Smooth muscle cell (in vitro differentiated cells): ENCODE measurements around the gene COL4A4. TPM values are rescaled to one million over a fixed set of nuclear protein-coding genes. Genes with fewer than 3 reads are reported as not detected.
"Not testable (repeated sequence)": the region's sequence is repeated elsewhere in the genome, so short reads cannot be mapped to it uniquely, and the experiment has no call there.

Experiments used
- DNase-seq: peaks from one replicate; lab custom pipeline; 2025; ENCODE audit not compliant: unreplicated experiment; lab: John Stamatoyannopoulos, UW
- H2AFZ ChIP-seq: fragments of 200-600 bp; sonication (generic); 2 replicates; pipeline ENCODE4 v1.6.0; 2016; ENCODE audit warnings: antibody characterized with exemption, low read depth, mild to moderate bottlenecking
- H3F3A ChIP-seq: fragments of 200-600 bp; sonication (generic); 2 replicates; pipeline ENCODE4 v1.6.0; 2017; ENCODE audit warnings: antibody characterized with exemption, low read depth
- H3K27ac ChIP-seq: fragments of 200-600 bp; sonication (generic); 2 replicates; pipeline ENCODE4 v1.5.1; 2016; ENCODE audit warnings: low read depth, mild to moderate bottlenecking
- H3K27me3 ChIP-seq: fragments of 200-600 bp; sonication (generic); 2 replicates; pipeline ENCODE4 v1.6.1; 2016; ENCODE audit warnings: low read depth, mild to moderate bottlenecking
- H3K36me3 ChIP-seq: fragments of 200-600 bp; sonication (generic); 2 replicates; pipeline ENCODE4 v1.5.1; 2016; ENCODE audit warnings: low read depth
- H3K4me1 ChIP-seq: fragments of 200-600 bp; sonication (generic); 2 replicates; pipeline ENCODE4 v1.5.1; 2016; ENCODE audit warnings: low read depth
- H3K4me2 ChIP-seq: fragments of 200-600 bp; sonication (generic); 2 replicates; pipeline ENCODE4 v1.6.0; 2016; ENCODE audit warnings: mild to moderate bottlenecking
- H3K4me3 ChIP-seq: fragments of 200-600 bp; sonication (generic); 2 replicates; pipeline ENCODE4 v1.5.1; 2016; ENCODE audit warnings: mild to moderate bottlenecking
- H3K79me2 ChIP-seq: fragments of 200-600 bp; sonication (generic); 2 replicates; pipeline ENCODE4 v1.6.0; 2016; ENCODE audit warnings: low read depth, mild to moderate bottlenecking
- H3K9ac ChIP-seq: fragments of 200-600 bp; sonication (generic); 2 replicates; pipeline ENCODE4 v1.6.0; 2016; ENCODE audit warnings: low read depth
- H3K9me3 ChIP-seq: fragments of 200-600 bp; sonication (generic); replicated peaks from 2 replicates; pipeline ENCODE4 v1.5.1; 2016; ENCODE audit warnings: low read depth
- H4K20me1 ChIP-seq: fragments of 200-600 bp; sonication (generic); 2 replicates; pipeline ENCODE4 v1.6.0; 2016; ENCODE audit warnings: low read depth
- CTCF ChIP-seq: fragments of 200-600 bp; sonication (generic); IDR thresholded peaks from 2 replicates; pipeline ENCODE4 v1.5.1; 2017; ENCODE audit warnings: borderline replicate concordance, mild to moderate bottlenecking, antibody characterized with exemption; ENCODE audit not compliant: insufficient read depth, poor library complexity, severe bottlenecking
- WGBS: methylation state at CpG from one replicate; pipeline ENCODE4 v1.1.7; 2016; ENCODE audit warnings: low lambda C conversion rate; 5-methylcytosine and 5-hydroxymethylcytosine counted together
- polyA plus RNA-seq: library from polyadenylated mRNA; unstranded; fragments of >200 nt; fragmentation: Nextera tagmentation; extraction: Ambion mirVana; gene quantifications from 2 replicates; pipeline ENCODE4 v1.2.1, GENCODE V29; 2016
- total RNA-seq: library from RNA; depleted of rRNA; stranded (reverse); fragments of >200 nt; gene quantifications from 2 replicates; pipeline ENCODE4 v1.2.3, GENCODE V29; 2014

The COL4A4 gene
- total and polyA plus RNA-seq, 2 experiments from 2014 or later, result under 0.01 to 0.05 TPM

- Histone ChIP-seq H3K9me3 (no peaks in the 10 kb centered on the region), H3K79me2 (no peaks in the 10 kb centered on the region), H3K27ac (no peak overlapping the region), H4K20me1 (no peaks in the 10 kb centered on the region), H3F3A (no peaks in the 10 kb centered on the region), H3K4me3 (no peak overlapping the region), H3K36me3 (no peaks in the 10 kb centered on the region), H3K4me2 (no peak overlapping the region), H3K27me3 (no peaks in the 10 kb centered on the region), H2AFZ (no peak overlapping the region), H3K9ac (no peak overlapping the region), H3K4me1 (no peaks in the 10 kb centered on the region)
- no peak for TF ChIP-seq CTCF
- 93% methylated on average over 3 of the region's 3 CpGs for WGBS
- DNase-seq, result no peak
Measured at GRCh38 chr2:227180770-227181169, 16.8 kb upstream of the COL4A4 start.

GRCh38 chr2:227179988-227180685, 16.1 kb upstream of the COL4A4 start:
- no peak for TF ChIP-seq CTCF
- no peak overlapping the region for H3K4me2 ChIP-seq
- no peaks in the 10 kb centered on the region for H3K36me3 ChIP-seq
- H3F3A ChIP-seq, result no peaks in the 10 kb centered on the region
- H3K4me3 ChIP-seq, result no peak overlapping the region
- H3K27ac ChIP-seq, result no peak overlapping the region
- H3K9ac ChIP-seq, result no peak overlapping the region
- no peaks in the 10 kb centered on the region for H3K79me2 ChIP-seq
- no peaks in the 10 kb centered on the region for H3K27me3 ChIP-seq
- 57% methylated on average over 11 of the region's 11 CpGs for WGBS
- no peaks in the 10 kb centered on the region for H3K9me3 ChIP-seq
- no peak for DNase-seq
- no peaks in the 10 kb centered on the region for H3K4me1 ChIP-seq
- H2AFZ ChIP-seq, result peak overlapping the region; percentile 18
- H4K20me1 ChIP-seq, result no peaks in the 10 kb centered on the region

GRCh38 chr2:227177592-227178336, 13.8 kb upstream of the COL4A4 start:
- DNase-seq, result no peak
- no peak overlapping the region for H3K4me3 ChIP-seq
- no peaks in the 10 kb centered on the region for H3K27me3 ChIP-seq
- H3K4me1 ChIP-seq, result no peaks in the 10 kb centered on the region
- H3K9me3 ChIP-seq, result no peaks in the 10 kb centered on the region
- H3K79me2 ChIP-seq, result no peaks in the 10 kb centered on the region
- H3K4me2 ChIP-seq, result no peak overlapping the region
- TF ChIP-seq CTCF, result no peak
- H2AFZ ChIP-seq, result no peak overlapping the region
- no peaks in the 10 kb centered on the region for H3K36me3 ChIP-seq
- 95% methylated on average over 12 of the region's 12 CpGs for WGBS
- H3F3A ChIP-seq, result no peaks in the 10 kb centered on the region
- H3K9ac ChIP-seq, result no peak overlapping the region
- no peak overlapping the region for H3K27ac ChIP-seq
- H4K20me1 ChIP-seq, result no peaks in the 10 kb centered on the region

GRCh38 chr2:227171779-227172178, 7.8 kb upstream of the COL4A4 start:
- not testable (repeated sequence) for H3K9me3 ChIP-seq, H2AFZ ChIP-seq, H3K9ac ChIP-seq, H3F3A ChIP-seq, H3K4me1 ChIP-seq, H3K4me3 ChIP-seq, H3K79me2 ChIP-seq, H3K4me2 ChIP-seq, H3K27ac ChIP-seq, H4K20me1 ChIP-seq, H3K36me3 ChIP-seq, H3K27me3 ChIP-seq, DNase-seq
- WGBS, result 95% methylated on average over 11 of the region's 11 CpGs
